WTC11 (cell line): ENCODE results near the gene GJA4. TPM values are rescaled to one million over a fixed set of nuclear protein-coding genes. Genes with fewer than 3 reads are reported as not detected.

Source experiments
- ATAC-seq: fragments of 200-7000 bp; cut with Tn5 transposase; 2 replicates; pipeline ENCODE4 v1.10.0; 2021; ENCODE audit warnings: mild to moderate bottlenecking, moderate library complexity
- CTCF ChIA-PET: fragments of 300-600 bp; sonication (Branson Sonifier 250); formaldehyde crosslinking; loops from one replicate; lab custom pipeline; 2021; ENCODE audit warnings: antibody characterized with exemption; lab: Charles Lee
- POLR2A ChIA-PET: fragments of 350-600 bp; sonication (Branson Sonifier 250); formaldehyde crosslinking; loops from one replicate; lab custom pipeline; 2021; ENCODE audit warnings: antibody characterized with exemption; lab: Charles Lee
- DNase-seq: peaks from one replicate; pipeline ENCODE4 v3.0.0; 2021; ENCODE audit warnings: low spot score
- H3K27ac Mint-ChIP-seq: 2 replicates; pipeline ENCODE4 v1.8.0; 2021; ENCODE audit warnings: mixed read lengths
- H3K27me3 Mint-ChIP-seq: 2 replicates; pipeline ENCODE4 v1.8.0; 2021; ENCODE audit warnings: low read depth, mild to moderate bottlenecking, moderate library complexity, mixed read lengths
- H3K36me3 Mint-ChIP-seq: 2 replicates; pipeline ENCODE4 v1.8.0; 2021; ENCODE audit warnings: mixed read lengths
- H3K4me1 Mint-ChIP-seq: 2 replicates; pipeline ENCODE4 v1.8.0; 2022; ENCODE audit warnings: mixed read lengths
- H3K4me3 Mint-ChIP-seq: 2 replicates; pipeline ENCODE4 v1.8.0; 2021; ENCODE audit warnings: mild to moderate bottlenecking, moderate library complexity, mixed read lengths
- H3K9me3 Mint-ChIP-seq: 2 replicates; pipeline ENCODE4 v1.8.0; 2021; ENCODE audit warnings: mixed read lengths
- CBFB ChIP-seq: sonication (generic); formaldehyde crosslinking; IDR thresholded peaks from 2 replicates; pipeline ENCODE4 v1.8.1; 2022; ENCODE audit warnings: mild to moderate bottlenecking, low read depth, missing genetic modification reagents
- ELF4 ChIP-seq: sonication (generic); formaldehyde crosslinking; IDR thresholded peaks from 2 replicates; pipeline ENCODE4 v1.8.1; 2022; ENCODE audit warnings: low read depth, mild to moderate bottlenecking, moderate library complexity, missing genetic modification reagents
- HMGA2 ChIP-seq: fragments of 250-450 bp; sonication (Bioruptor Pico); IDR thresholded peaks from 2 replicates; pipeline ENCODE4 v1.4.0; 2021; ENCODE audit warnings: mild to moderate bottlenecking, moderate library complexity
- JAZF1 ChIP-seq: fragments of 250-450 bp; sonication (Bioruptor Pico); IDR thresholded peaks from 2 replicates; pipeline ENCODE4 v1.9.0; 2021; ENCODE audit warnings: moderate library complexity, mild to moderate bottlenecking, inconsistent platforms
- MYBL2 ChIP-seq: sonication (generic); formaldehyde crosslinking; IDR thresholded peaks from 2 replicates; pipeline ENCODE4 v1.8.1; 2023; ENCODE audit warnings: mild to moderate bottlenecking, moderate library complexity, missing genetic modification reagents
- NR1H2 ChIP-seq: sonication (generic); formaldehyde crosslinking; IDR thresholded peaks from 2 replicates; pipeline ENCODE4 v1.9.0; 2021; ENCODE audit warnings: mild to moderate bottlenecking, moderate library complexity, missing genetic modification reagents
- RELA ChIP-seq: sonication (generic); formaldehyde crosslinking; IDR thresholded peaks from 2 replicates; pipeline ENCODE4 v1.8.1; 2022; ENCODE audit warnings: missing genetic modification reagents, mild to moderate bottlenecking, borderline replicate concordance
- RORB ChIP-seq: fragments of 250-450 bp; sonication (Bioruptor Pico); IDR thresholded peaks from 2 replicates; pipeline ENCODE4 v1.9.0; 2021; ENCODE audit warnings: mild to moderate bottlenecking
- SMAD3 ChIP-seq: sonication (generic); formaldehyde crosslinking; IDR thresholded peaks from 2 replicates; pipeline ENCODE4 v1.8.0; 2022; ENCODE audit warnings: missing genetic modification reagents, mild to moderate bottlenecking, borderline replicate concordance
- SMAD4 ChIP-seq: sonication (generic); formaldehyde crosslinking; IDR thresholded peaks from 2 replicates; pipeline ENCODE4 v1.8.0; 2022; ENCODE audit warnings: mild to moderate bottlenecking, missing genetic modification reagents
- TEAD4 ChIP-seq: sonication (generic); formaldehyde crosslinking; IDR thresholded peaks from 2 replicates; pipeline ENCODE4 v1.8.0; 2022; ENCODE audit warnings: mild to moderate bottlenecking, missing genetic modification reagents
- ZBTB21 ChIP-seq: sonication (generic); formaldehyde crosslinking; IDR thresholded peaks from 2 replicates; pipeline ENCODE4 v1.8.1; 2023; ENCODE audit warnings: mild to moderate bottlenecking, missing genetic modification reagents, borderline replicate concordance
- ZNF219 ChIP-seq: sonication (generic); formaldehyde crosslinking; IDR thresholded peaks from 2 replicates; pipeline ENCODE4 v1.8.0; 2023; ENCODE audit warnings: missing genetic modification reagents, mild to moderate bottlenecking, borderline replicate concordance
- ZNF671 ChIP-seq: fragments of 250-450 bp; sonication (Bioruptor Pico); IDR thresholded peaks from 2 replicates; pipeline ENCODE4 v1.8.0; 2021; ENCODE audit warnings: mild to moderate bottlenecking
- total RNA-seq: library from RNA; stranded (reverse); gene quantifications from 3 replicates; pipeline ENCODE4 v1.2.3, GENCODE V29; 2021
- TF ChIP-seq, protein P1 (sequence below): fragments of 250-450 bp; sonication (Bioruptor Pico); IDR thresholded peaks from 2 replicates; pipeline ENCODE4 v1.8.0; 2021; ENCODE audit warnings: mild to moderate bottlenecking
- TF ChIP-seq, protein P2 (sequence below): sonication (generic); formaldehyde crosslinking; IDR thresholded peaks from 2 replicates; pipeline ENCODE4 v1.8.0; 2023; ENCODE audit warnings: missing genetic modification reagents
- TF ChIP-seq, protein P3 (sequence below): sonication (generic); formaldehyde crosslinking; IDR thresholded peaks from 2 replicates; pipeline ENCODE4 v1.8.1; 2023; ENCODE audit warnings: mild to moderate bottlenecking, missing genetic modification reagents, moderate library complexity
- TF ChIP-seq, protein P4 (sequence below): sonication (generic); formaldehyde crosslinking; IDR thresholded peaks from 2 replicates; pipeline ENCODE4 v1.8.1; 2023; ENCODE audit warnings: mild to moderate bottlenecking, missing genetic modification reagents
- TF ChIP-seq, protein P5 (sequence below): sonication (generic); formaldehyde crosslinking; IDR thresholded peaks from 2 replicates; pipeline ENCODE4 v1.8.1; 2022; ENCODE audit warnings: mild to moderate bottlenecking, missing genetic modification reagents, moderate library complexity, borderline replicate concordance
- TF ChIP-seq, protein P6 (sequence below): sonication (generic); formaldehyde crosslinking; IDR thresholded peaks from 2 replicates; pipeline ENCODE4 v1.8.0; 2022; ENCODE audit warnings: missing genetic modification reagents
- TF ChIP-seq, protein P7 (sequence below): sonication (generic); formaldehyde crosslinking; IDR thresholded peaks from 2 replicates; pipeline ENCODE4 v1.8.1; 2023; ENCODE audit warnings: mild to moderate bottlenecking, missing genetic modification reagents
- TF ChIP-seq, protein P8 (sequence below): sonication (generic); formaldehyde crosslinking; IDR thresholded peaks from 2 replicates; pipeline ENCODE4 v1.8.1; 2022; ENCODE audit warnings: low read depth, mild to moderate bottlenecking, moderate library complexity, missing genetic modification reagents, borderline replicate concordance

Gene GJA4
- total RNA-seq, 1 experiment from 2014 or later: 1.0 TPM

DNA sequence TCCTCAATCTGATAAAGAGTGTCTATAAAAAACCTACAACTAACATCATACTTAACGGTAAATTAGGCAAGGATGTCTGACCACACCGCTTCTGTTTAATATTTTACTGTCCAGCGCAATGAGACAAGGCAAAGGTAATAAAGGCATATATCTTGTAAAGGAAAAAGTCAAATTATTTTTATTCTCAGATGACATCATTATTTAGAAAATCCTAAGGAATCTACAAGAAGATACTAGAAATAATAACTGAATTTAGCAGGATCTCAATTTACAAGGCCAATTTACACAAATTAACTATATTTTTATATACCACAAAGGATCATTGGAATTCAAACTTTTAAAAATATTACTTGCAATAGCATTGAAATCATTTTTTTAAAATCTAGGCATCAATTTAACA lies 29.4 kb downstream of the GJA4 start:
- no peak overlapping the region for H3K27ac Mint-ChIP-seq
- no peaks in the 10 kb centered on the region for H3K36me3 Mint-ChIP-seq

DNA sequence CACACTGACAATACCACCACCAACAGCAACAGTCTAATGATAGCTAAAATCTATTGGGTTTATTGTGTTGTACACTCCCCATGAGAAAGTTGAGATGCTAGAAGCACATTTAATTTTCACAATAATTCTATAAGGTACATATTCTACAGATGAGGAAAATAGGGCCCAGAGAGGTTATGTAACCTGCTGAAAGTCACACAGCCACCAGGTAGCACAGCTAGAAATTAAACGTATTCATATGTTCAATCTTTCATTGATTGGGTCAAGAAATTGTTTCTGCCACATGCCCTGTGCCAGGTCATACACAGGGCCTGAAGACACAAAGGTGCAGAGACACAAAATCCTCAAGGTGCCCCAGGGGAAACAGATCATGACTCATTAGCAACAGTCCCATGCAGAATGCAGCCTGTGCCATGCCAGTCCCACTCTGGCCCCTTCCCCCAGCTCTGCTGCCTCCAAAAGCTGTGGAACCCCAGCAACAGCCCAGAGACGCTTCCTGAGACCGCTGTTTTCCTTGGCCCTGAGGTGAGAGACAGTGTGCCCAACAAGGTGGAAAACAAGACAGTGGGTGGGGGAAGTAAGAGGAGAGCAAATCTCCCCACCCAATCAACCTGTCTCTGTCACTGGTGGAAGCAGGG lies 32.1 kb downstream of the GJA4 start:
- H3K27ac Mint-ChIP-seq: no peak overlapping the region
- CTCF ChIA-PET: interaction anchor here (1.8 to 3.4 kb wide), 2 partner anchors 28 to 35 kb away, joined by 7 to 14 read pairs; partner anchors contain the start of gene SMIM12
- TF ChIP-seq NR1H2 (no peak), HMGA2 (CRISPR knock-in tag) (no peak), TEAD4 (CRISPR knock-in tag) (no peak), ZNF671 (CRISPR knock-in tag) (no peak), RELA (CRISPR knock-in tag) (no peak)
- TF ChIP-seq, protein P1, sequence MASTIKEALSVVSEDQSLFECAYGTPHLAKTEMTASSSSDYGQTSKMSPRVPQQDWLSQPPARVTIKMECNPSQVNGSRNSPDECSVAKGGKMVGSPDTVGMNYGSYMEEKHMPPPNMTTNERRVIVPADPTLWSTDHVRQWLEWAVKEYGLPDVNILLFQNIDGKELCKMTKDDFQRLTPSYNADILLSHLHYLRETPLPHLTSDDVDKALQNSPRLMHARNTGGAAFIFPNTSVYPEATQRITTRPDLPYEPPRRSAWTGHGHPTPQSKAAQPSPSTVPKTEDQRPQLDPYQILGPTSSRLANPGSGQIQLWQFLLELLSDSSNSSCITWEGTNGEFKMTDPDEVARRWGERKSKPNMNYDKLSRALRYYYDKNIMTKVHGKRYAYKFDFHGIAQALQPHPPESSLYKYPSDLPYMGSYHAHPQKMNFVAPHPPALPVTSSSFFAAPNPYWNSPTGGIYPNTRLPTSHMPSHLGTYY (CRISPR knock-in tag): no peak
- TF ChIP-seq, protein P2, sequence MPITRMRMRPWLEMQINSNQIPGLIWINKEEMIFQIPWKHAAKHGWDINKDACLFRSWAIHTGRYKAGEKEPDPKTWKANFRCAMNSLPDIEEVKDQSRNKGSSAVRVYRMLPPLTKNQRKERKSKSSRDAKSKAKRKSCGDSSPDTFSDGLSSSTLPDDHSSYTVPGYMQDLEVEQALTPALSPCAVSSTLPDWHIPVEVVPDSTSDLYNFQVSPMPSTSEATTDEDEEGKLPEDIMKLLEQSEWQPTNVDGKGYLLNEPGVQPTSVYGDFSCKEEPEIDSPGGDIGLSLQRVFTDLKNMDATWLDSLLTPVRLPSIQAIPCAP (CRISPR knock-in tag): no peak
- TF ChIP-seq, protein P3, sequence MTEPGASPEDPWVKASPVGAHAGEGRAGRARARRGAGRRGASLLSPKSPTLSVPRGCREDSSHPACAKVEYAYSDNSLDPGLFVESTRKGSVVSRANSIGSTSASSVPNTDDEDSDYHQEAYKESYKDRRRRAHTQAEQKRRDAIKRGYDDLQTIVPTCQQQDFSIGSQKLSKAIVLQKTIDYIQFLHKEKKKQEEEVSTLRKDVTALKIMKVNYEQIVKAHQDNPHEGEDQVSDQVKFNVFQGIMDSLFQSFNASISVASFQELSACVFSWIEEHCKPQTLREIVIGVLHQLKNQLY (CRISPR knock-in tag): no peak
- TF ChIP-seq, protein P4, sequence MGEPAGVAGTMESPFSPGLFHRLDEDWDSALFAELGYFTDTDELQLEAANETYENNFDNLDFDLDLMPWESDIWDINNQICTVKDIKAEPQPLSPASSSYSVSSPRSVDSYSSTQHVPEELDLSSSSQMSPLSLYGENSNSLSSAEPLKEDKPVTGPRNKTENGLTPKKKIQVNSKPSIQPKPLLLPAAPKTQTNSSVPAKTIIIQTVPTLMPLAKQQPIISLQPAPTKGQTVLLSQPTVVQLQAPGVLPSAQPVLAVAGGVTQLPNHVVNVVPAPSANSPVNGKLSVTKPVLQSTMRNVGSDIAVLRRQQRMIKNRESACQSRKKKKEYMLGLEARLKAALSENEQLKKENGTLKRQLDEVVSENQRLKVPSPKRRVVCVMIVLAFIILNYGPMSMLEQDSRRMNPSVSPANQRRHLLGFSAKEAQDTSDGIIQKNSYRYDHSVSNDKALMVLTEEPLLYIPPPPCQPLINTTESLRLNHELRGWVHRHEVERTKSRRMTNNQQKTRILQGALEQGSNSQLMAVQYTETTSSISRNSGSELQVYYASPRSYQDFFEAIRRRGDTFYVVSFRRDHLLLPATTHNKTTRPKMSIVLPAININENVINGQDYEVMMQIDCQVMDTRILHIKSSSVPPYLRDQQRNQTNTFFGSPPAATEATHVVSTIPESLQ: no peak
- TF ChIP-seq, all 79 proteins: peak for 0
- Mint-ChIP-seq H3K4me1 (no peaks in the 10 kb centered on the region), H3K36me3 (no peaks in the 10 kb centered on the region), H3K4me3 (no peak overlapping the region), H3K27me3 (no peaks in the 10 kb centered on the region; the same call in 1 of the 2 replicates), H3K9me3 (no peaks in the 10 kb centered on the region)
- POLR2A ChIA-PET: no interaction called here
- ATAC-seq (no peak), DNase-seq (no peak)

More for the DNA sequence above, 29.4 kb downstream of the GJA4 start:
- Mint-ChIP-seq H3K9me3 (no peaks in the 10 kb centered on the region), H3K27me3 (peaks cover 3% of the 10 kb centered on the region; the same call in 1 of the 2 replicates), H3K4me3 (no peak overlapping the region), H3K4me1 (no peaks in the 10 kb centered on the region)
- ATAC-seq (no peak), DNase-seq (no peak)
- ChIA-PET CTCF (interaction anchor here (1.0 kb wide), 1 partner anchor 36 kb away, joined by 3 read pairs; no protein-coding TSS in a partner anchor), POLR2A (no interaction called here)
- TF ChIP-seq SMAD3 (no peak), CBFB (CRISPR knock-in tag) (no peak), RORB (CRISPR knock-in tag) (no peak), SMAD4 (CRISPR knock-in tag) (no peak), ELF4 (no peak), MYBL2 (no peak), ZBTB21 (CRISPR knock-in tag) (no peak), JAZF1 (no peak), ZNF219 (CRISPR knock-in tag) (no peak)
- TF ChIP-seq, protein P5, sequence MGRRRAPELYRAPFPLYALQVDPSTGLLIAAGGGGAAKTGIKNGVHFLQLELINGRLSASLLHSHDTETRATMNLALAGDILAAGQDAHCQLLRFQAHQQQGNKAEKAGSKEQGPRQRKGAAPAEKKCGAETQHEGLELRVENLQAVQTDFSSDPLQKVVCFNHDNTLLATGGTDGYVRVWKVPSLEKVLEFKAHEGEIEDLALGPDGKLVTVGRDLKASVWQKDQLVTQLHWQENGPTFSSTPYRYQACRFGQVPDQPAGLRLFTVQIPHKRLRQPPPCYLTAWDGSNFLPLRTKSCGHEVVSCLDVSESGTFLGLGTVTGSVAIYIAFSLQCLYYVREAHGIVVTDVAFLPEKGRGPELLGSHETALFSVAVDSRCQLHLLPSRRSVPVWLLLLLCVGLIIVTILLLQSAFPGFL: no peak
- TF ChIP-seq, protein P6, sequence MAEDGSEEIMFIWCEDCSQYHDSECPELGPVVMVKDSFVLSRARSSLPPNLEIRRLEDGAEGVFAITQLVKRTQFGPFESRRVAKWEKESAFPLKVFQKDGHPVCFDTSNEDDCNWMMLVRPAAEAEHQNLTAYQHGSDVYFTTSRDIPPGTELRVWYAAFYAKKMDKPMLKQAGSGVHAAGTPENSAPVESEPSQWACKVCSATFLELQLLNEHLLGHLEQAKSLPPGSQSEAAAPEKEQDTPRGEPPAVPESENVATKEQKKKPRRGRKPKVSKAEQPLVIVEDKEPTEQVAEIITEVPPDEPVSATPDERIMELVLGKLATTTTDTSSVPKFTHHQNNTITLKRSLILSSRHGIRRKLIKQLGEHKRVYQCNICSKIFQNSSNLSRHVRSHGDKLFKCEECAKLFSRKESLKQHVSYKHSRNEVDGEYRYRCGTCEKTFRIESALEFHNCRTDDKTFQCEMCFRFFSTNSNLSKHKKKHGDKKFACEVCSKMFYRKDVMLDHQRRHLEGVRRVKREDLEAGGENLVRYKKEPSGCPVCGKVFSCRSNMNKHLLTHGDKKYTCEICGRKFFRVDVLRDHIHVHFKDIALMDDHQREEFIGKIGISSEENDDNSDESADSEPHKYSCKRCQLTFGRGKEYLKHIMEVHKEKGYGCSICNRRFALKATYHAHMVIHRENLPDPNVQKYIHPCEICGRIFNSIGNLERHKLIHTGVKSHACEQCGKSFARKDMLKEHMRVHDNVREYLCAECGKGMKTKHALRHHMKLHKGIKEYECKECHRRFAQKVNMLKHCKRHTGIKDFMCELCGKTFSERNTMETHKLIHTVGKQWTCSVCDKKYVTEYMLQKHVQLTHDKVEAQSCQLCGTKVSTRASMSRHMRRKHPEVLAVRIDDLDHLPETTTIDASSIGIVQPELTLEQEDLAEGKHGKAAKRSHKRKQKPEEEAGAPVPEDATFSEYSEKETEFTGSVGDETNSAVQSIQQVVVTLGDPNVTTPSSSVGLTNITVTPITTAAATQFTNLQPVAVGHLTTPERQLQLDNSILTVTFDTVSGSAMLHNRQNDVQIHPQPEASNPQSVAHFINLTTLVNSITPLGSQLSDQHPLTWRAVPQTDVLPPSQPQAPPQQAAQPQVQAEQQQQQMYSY: no peak
- TF ChIP-seq, protein P7, sequence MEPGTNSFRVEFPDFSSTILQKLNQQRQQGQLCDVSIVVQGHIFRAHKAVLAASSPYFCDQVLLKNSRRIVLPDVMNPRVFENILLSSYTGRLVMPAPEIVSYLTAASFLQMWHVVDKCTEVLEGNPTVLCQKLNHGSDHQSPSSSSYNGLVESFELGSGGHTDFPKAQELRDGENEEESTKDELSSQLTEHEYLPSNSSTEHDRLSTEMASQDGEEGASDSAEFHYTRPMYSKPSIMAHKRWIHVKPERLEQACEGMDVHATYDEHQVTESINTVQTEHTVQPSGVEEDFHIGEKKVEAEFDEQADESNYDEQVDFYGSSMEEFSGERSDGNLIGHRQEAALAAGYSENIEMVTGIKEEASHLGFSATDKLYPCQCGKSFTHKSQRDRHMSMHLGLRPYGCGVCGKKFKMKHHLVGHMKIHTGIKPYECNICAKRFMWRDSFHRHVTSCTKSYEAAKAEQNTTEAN (CRISPR knock-in tag): no peak
- TF ChIP-seq, protein P8, sequence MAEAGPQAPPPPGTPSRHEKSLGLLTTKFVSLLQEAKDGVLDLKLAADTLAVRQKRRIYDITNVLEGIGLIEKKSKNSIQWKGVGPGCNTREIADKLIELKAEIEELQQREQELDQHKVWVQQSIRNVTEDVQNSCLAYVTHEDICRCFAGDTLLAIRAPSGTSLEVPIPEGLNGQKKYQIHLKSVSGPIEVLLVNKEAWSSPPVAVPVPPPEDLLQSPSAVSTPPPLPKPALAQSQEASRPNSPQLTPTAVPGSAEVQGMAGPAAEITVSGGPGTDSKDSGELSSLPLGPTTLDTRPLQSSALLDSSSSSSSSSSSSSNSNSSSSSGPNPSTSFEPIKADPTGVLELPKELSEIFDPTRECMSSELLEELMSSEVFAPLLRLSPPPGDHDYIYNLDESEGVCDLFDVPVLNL (CRISPR knock-in tag): no peak
